Activated effector memory CD4-positive, alpha-beta T cell treated with Interleukin-2 at 50 U/mL for 16 hours (primary cell): ENCODE data around the gene NRCAM.
"Not testable (repeated sequence)": the region's sequence is repeated elsewhere in the genome, so short reads cannot be mapped to it uniquely, and the experiment has no call there.

Experiments
- DNase-seq: peaks from one replicate; pipeline ENCODE4 v3.0.0-alpha.2; 2020

NRCAM gene

DNA sequence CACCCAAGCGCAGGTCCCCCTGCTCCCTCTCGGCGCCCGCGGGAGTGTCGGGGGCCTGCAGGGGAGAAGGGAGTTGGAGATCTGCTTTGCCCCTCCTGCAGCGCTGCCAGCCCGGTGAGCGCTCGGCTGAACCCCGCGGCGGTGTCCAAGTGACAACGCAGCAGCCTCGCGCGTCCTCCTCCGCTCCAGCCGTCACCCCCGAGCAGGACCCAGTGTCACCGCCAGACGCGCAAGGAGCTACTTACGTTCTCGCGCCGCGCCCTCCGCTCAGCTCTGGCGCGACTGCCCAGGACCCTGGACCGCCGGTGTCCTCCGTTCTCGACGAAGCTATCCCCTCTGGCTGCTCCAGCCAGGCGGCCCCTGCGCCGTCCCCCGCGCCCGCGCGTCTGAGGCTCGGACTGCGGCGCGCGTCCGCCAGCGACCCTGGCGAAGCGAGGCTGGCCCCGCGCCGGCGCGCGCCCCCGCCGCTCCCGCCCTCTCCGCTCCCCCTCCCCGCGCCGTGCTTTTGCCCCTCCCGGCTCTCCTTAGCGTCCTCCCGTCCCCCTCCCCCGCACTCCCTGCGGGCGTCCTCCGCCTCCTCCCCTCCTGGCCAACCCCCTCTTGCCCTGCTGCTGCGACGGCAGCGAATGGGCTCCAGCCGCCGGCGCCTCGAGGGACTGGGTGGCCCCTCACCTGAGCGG, at the start of gene NRCAM:
TSS of gene NRCAM (minus strand) at position 439 of the 680 bp plus-strand sequence. CDS start 216,372 bp downstream, outside the sequence.
- no peak for DNase-seq

- not testable (repeated sequence) for DNase-seq
Observed at GRCh38 chr7:108504576-108504975, 48.3 kb upstream of the NRCAM start.

GRCh38 chr7:108503112-108504026, 47.1 kb upstream of the NRCAM start:
- no peak for DNase-seq

DNA sequence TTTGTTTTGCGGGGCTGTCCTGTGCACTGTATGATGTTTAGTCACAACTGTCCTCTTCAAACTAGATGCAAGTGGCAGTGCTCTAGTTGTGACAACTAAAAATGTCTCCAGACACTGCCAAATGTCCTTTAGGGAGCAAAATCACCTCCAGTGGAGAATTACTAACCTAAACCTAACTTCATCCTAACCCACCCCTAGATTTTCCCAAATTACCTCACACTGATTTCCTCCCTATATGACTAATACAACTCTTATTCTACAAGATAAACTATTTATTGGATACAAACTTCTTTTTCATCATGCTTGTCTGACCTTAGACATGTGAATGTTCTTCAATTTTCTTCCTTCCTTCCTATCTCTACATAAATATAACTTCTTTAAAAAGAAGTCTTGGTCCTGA, 43.3 kb upstream of the NRCAM start:
- DNase-seq = no peak

DNA sequence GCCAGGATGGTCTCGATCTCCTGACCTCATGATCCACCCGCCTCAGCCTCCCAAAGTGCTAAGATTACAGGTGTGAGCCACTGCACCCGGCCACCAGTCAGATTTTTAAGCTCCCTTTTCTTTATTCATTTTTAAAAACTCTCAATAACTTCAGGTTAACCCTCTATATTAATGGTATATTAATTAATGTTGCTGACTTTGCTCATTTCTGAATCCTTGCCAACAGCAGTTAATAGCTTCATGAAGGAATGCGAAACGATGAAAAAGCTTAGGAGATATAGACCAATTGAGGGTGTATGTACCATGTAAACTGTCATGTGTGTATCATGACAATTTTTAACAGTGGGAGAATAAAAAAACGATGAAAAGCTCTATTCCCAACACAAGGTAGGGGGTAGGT, 42.2 kb upstream of the NRCAM start:
- DNase-seq = no peak

DNA sequence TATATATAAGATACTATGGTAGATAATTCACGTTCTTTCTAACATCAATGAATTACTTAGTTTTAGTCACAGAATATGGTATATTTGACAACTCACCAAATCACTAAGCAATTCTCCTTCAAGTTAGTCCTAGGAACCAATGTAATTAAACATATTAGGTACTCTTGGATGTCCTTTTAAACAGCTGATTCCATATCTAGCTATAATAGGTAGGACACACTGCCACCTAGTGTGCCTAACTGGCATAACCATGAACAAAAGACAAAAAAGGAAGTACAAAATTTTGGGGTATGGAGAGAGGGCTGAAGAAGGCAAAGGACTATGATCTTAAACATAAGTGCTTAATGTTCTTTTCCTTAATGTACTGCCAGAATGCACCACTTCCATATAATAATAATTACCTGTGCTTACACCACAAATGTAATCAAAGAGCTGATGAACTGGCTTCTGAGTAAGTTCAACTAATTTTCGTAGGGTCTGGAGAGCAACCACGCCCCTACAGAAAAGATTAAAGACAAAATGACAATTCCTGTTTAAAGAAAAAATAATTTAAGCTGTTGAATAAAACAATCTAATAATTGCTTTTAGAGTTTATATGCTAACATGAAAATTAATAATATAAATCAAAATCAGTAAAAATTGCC, 41.0 kb upstream of the NRCAM start:
- no peak for DNase-seq

- DNase-seq = no peak
Observed at GRCh38 chr7:108492742-108493141, 36.5 kb upstream of the NRCAM start.

GRCh38 chr7:108488768-108489538, 32.7 kb upstream of the NRCAM start:
- no peak for DNase-seq

DNA sequence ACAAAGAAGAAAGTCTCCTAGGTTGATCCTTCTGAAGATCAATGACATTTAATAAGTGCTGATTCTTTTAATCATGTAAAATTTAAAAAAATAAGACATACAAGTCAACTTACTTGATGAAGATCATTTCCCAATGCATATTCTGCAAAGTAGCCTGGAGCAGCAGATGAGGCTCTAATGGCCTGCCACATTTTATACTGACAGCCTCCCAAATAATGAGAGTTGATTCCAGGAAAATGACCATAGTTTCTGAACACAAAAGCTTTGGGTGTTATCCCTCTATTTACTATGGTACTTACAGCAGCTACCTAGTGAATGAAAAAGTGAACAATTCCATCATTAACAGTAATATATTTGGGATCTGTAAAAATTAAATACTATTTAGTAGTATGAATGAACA, 31.4 kb upstream of the NRCAM start:
- no peak for DNase-seq

DNA sequence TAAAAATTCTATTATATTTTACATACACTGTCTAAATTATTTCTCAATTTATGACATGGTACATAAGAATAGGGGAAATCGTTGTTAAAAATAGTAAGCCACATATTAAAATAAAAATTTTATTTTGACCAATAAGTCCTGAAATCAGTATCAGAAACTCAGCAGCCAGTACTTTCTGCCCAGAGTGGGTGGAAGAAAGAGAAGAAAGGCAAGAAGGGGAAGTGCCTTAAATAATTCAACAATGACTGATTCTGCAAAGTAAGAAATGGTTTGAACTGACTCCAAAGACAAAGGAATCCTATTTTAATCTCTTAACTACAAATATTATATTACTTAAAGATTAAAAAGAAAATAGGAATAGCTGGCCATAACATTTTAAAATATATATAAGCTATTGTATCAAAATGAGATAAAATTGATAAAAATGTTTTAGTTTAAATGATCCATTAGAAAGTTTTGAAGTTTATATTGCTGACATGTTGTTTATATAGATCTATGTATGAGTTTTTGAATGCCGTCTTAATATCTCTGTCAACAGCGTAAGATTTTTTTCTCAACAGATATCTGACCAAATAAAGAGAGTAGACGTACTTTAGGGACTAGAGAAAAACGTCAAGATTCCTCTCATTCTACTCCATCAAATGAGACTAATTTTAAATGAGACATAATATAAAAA, 30.2 kb upstream of the NRCAM start:
- no peak for DNase-seq

GRCh38 chr7:108484137-108484536, 27.9 kb upstream of the NRCAM start:
- no peak for DNase-seq

GRCh38 chr7:108480311-108480710, 24.1 kb upstream of the NRCAM start:
- no peak for DNase-seq

DNA sequence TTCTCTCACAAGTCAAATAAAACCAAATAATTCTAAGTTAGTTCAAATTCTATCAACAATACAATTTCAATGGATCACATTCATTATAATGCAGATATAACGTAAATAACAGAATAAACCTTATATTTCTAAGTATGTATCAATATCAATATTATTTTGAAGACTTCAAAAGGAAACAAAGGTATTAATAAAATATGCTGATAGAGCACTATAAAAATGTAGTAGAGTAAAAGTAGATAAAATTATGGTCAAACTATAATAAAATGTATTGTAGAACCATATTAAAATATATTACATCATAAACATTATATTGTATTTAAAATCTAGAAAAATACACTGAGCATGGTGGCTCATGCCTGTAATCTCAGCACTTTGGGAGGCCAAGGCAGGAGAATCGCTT, 23.5 kb upstream of the NRCAM start:
- no peak for DNase-seq

DNA sequence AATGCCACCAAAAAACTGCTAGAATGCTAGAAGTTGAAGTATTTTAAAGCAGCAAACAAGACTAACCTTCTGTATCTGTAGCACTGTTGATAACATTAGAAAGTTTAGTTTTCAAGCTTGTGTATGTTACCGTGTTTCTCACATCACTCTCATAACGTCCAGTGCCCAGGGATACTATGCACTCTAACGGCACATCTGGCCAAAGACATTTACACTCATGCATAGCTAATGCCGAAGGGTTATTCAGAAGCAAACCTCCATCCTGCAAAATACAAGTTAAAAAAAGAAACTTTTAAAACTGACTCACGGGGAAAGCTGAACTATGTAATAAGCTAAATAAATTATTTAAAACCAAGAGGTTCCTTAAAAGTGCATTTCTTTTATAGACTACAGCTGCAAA, 22.9 kb upstream of the NRCAM start:
- DNase-seq = no peak

DNA sequence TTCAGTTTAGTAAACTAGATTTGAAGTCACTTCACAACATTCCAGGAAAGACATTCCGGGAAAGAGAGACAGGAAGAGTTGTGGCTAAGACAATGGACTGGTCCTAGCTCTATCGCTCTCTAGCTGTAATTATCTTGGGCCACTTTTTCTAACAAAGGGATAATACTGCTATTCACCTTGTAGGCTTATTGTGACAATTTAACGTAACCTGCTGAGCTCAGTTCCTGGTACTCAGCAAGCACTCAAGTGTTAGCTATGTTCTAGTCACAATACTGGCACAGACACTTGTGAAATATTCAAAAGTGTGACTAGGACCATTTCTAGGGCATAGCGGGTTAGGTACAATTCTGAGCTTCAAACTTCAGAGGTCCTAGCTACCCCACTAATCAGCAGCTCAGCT, 12.0 kb upstream of the NRCAM start:
- no peak for DNase-seq

GRCh38 chr7:108467391-108467790, 11.2 kb upstream of the NRCAM start:
- no peak for DNase-seq

GRCh38 chr7:108466322-108466721, 10.1 kb upstream of the NRCAM start:
- not testable (repeated sequence) for DNase-seq

DNA sequence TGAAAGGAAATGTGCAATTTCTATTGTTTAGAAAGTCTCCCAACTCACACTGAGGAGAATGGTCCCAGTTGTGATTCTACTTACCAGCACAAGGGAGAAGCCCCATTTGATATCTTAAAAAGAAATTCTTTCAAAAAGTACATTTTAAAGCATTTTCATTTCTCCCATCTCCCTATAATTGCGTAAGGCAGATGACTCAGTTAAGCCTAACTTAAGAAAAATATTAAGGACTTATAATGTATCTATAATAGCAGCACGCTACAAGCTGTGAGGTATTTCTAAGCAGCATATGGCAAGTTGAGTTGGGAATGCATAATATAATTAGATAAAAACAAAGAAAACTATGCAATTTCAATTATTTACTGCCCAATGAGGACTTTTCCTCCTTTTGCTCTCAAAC, 8.5 kb upstream of the NRCAM start:
- DNase-seq = no peak

DNA sequence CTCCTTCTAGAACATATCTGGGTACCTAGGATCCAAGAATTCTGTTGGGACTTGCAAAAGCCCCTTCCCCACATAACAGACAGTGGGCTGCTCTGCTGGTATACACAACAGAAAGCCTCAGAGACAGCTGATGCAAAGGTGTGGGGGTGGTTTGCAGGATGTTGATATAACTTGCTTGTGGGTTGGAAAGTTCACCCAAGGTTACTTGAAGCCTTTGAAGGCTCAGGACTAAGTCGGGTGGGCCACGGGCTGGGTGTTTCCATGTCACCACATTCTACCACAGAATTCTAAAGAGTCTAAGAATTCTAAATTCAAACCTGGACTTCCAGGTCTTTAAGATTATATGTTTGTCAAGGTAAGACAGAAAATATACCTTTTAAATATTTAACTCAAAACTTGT, 7.4 kb upstream of the NRCAM start:
- DNase-seq = no peak

DNA sequence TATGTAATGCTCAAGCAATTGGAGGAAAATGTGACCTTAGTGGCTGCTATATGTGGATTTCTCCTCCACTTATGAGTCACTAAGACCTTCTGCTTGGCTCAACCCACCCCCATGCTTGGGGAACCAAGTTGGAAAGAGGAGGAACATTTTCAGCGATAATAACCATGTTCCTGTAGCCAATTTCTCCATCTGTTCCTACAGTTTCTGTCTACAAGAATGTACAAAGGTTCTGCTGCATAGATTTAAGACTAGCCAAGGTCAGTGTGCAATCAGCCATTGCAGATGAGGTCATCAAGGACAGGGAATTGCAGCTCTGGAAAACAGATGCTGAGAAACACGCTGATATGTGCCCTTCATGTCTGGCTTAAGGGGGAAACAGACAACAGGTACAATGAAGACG, 5.6 kb upstream of the NRCAM start:
- no peak for DNase-seq

DNA sequence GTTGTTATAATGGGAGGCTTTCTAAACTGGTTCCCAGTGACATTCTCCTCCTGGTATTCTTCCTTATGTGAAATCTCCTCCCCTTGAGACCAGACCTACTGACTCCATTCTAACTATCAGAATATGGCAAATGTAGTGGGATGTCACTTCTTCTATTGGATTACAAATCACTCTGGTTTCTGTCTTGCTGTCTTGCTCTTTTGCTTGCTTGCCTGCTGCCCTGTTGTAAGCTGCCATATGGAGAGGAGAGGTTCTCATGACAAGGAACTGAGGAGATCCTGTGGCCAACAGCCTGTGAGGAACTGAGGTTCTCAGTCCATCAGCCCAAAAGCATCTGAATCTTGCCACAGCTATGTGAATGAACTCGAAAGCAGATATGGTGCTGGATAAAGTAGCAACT, 4.7 kb upstream of the NRCAM start:
- no peak for DNase-seq

- no peak for DNase-seq
Observed at GRCh38 chr7:108459922-108460551, 3.8 kb upstream of the NRCAM start.
